ENCODE data around the gene NKAPD1. TPM values are rescaled to one million over a fixed set of nuclear protein-coding genes. Genes with fewer than 3 reads are reported as not detected.
"Not testable (repeated sequence)": the region's sequence is repeated elsewhere in the genome, so short reads cannot be mapped to it uniquely, and the experiment has no call there.

Gene NKAPD1
- polyA plus RNA-seq, 1 donor = 27.7 TPM

- H3K27me3 ChIP-seq (ENCODE audit: control insufficient read depth, insufficient read depth, low read length) = no peaks in the 10 kb centered on the region
- H3K27ac ChIP-seq (ENCODE audit: low read length) = peak overlapping the region; percentile 54
- 0% methylated on average over 2 of the region's 19 CpGs for WGBS (ENCODE audit: insufficient coverage, low lambda C conversion rate)
- H3K4me3 ChIP-seq (ENCODE audit: low read length) = peak overlapping the region; percentile 94
- H3K4me1 ChIP-seq (ENCODE audit: control insufficient read depth, insufficient read depth, low read length) = peaks cover 20% of the 10 kb centered on the region
- no peaks in the 10 kb centered on the region for H3K9me3 ChIP-seq (ENCODE audit: control insufficient read depth, low read depth, low read length)
- peak in 1 of 2 donors; percentile 13 for DNase-seq
- peaks cover 56% of the 10 kb centered on the region for H3K36me3 ChIP-seq (ENCODE audit: control insufficient read depth, insufficient read depth, low read length)
Observed at GRCh38 chr11:112085822-112086421, 11.8 kb downstream of the NKAPD1 start.

- Histone ChIP-seq H3K27me3 (ENCODE audit: control insufficient read depth, insufficient read depth, low read length) (no peaks in the 10 kb centered on the region), H3K4me3 (ENCODE audit: low read length) (peak within 1 kb of the TSS; percentile 94), H3K27ac (ENCODE audit: low read length) (peak within 1 kb of the TSS; percentile 54), H3K9me3 (ENCODE audit: control insufficient read depth, low read depth, low read length) (no peaks in the 10 kb centered on the region), H3K36me3 (ENCODE audit: control insufficient read depth, insufficient read depth, low read length) (peaks cover 63% of the 10 kb centered on the region), H3K4me1 (ENCODE audit: control insufficient read depth, insufficient read depth, low read length) (peaks cover 20% of the 10 kb centered on the region)
- DNase-seq = peak; percentile 96 to 97
- no CpG with 5 or more reads among the region's 45 CpGs for WGBS (ENCODE audit: insufficient coverage, low lambda C conversion rate)
Observed at GRCh38 chr11:112086422-112087191, 12.5 kb downstream of the NKAPD1 start, which contains the start of the genes SDHD and TIMM8B. Gene SDHD, plus strand, starts transcription at chr11:112086873. Its CDS starts 35 bp downstream, at chr11:112086908. Gene TIMM8B, minus strand, starts transcription at chr11:112086756. Its CDS starts 33 bp downstream, at chr11:112086723.

GRCh38 chr11:112087212-112087611, 13.1 kb downstream of the NKAPD1 start:
- 8% methylated on average over 5 of the region's 10 CpGs for WGBS (ENCODE audit: insufficient coverage, low lambda C conversion rate)
- H3K9me3 ChIP-seq (ENCODE audit: control insufficient read depth, low read depth, low read length) = no peaks in the 10 kb centered on the region
- no peak for DNase-seq
- peaks cover 20% of the 10 kb centered on the region for H3K4me1 ChIP-seq (ENCODE audit: control insufficient read depth, insufficient read depth, low read length)
- H3K4me3 ChIP-seq (ENCODE audit: low read length) = peak overlapping the region; percentile 94
- no peak overlapping the region for H3K27ac ChIP-seq (ENCODE audit: low read length)
- H3K36me3 ChIP-seq (ENCODE audit: control insufficient read depth, insufficient read depth, low read length) = peaks cover 67% of the 10 kb centered on the region
- H3K27me3 ChIP-seq (ENCODE audit: control insufficient read depth, insufficient read depth, low read length) = no peaks in the 10 kb centered on the region

GRCh38 chr11:112095302-112095701, 21.2 kb downstream of the NKAPD1 start:
- H3K4me1 ChIP-seq (ENCODE audit: control insufficient read depth, insufficient read depth, low read length); H3K4me3 ChIP-seq (ENCODE audit: low read length); H3K27me3 ChIP-seq (ENCODE audit: control insufficient read depth, insufficient read depth, low read length); H3K27ac ChIP-seq (ENCODE audit: low read length); H3K9me3 ChIP-seq (ENCODE audit: control insufficient read depth, low read depth, low read length); DNase-seq: not testable (repeated sequence)
- no CpG with 5 or more reads among the region's 2 CpGs for WGBS (ENCODE audit: insufficient coverage, low lambda C conversion rate)
- H3K36me3 ChIP-seq (ENCODE audit: control insufficient read depth, insufficient read depth, low read length) = peaks cover 46% of the 10 kb centered on the region

GRCh38 chr11:112096194-112096593, 22.1 kb downstream of the NKAPD1 start:
- no peak overlapping the region for H3K27ac ChIP-seq (ENCODE audit: low read length)
- H3K4me3 ChIP-seq (ENCODE audit: low read length) = no peak overlapping the region
- no peak for DNase-seq
- H3K9me3 ChIP-seq (ENCODE audit: control insufficient read depth, low read depth, low read length) = no peaks in the 10 kb centered on the region
- no peaks in the 10 kb centered on the region for H3K4me1 ChIP-seq (ENCODE audit: control insufficient read depth, insufficient read depth, low read length)
- H3K27me3 ChIP-seq (ENCODE audit: control insufficient read depth, insufficient read depth, low read length) = no peaks in the 10 kb centered on the region
- H3K36me3 ChIP-seq (ENCODE audit: control insufficient read depth, insufficient read depth, low read length) = peaks cover 37% of the 10 kb centered on the region

- no peaks in the 10 kb centered on the region for H3K27me3 ChIP-seq (ENCODE audit: control insufficient read depth, insufficient read depth, low read length)
- peaks cover 21% of the 10 kb centered on the region for H3K36me3 ChIP-seq (ENCODE audit: control insufficient read depth, insufficient read depth, low read length)
- no peak for DNase-seq
- 96% methylated on average over 5 of the region's 11 CpGs for WGBS (ENCODE audit: insufficient coverage, low lambda C conversion rate)
- no peaks in the 10 kb centered on the region for H3K9me3 ChIP-seq (ENCODE audit: control insufficient read depth, low read depth, low read length)
- no peak overlapping the region for H3K4me3 ChIP-seq (ENCODE audit: low read length)
- no peaks in the 10 kb centered on the region for H3K4me1 ChIP-seq (ENCODE audit: control insufficient read depth, insufficient read depth, low read length)
- H3K27ac ChIP-seq (ENCODE audit: low read length) = no peak overlapping the region
Observed at GRCh38 chr11:112097734-112098528, 23.8 kb downstream of the NKAPD1 start.

- Histone ChIP-seq H3K4me3 (ENCODE audit: low read length) (no peak overlapping the region), H3K27me3 (ENCODE audit: control insufficient read depth, insufficient read depth, low read length) (no peaks in the 10 kb centered on the region), H3K27ac (ENCODE audit: low read length) (no peak overlapping the region), H3K36me3 (ENCODE audit: control insufficient read depth, insufficient read depth, low read length) (peaks cover 12% of the 10 kb centered on the region), H3K4me1 (ENCODE audit: control insufficient read depth, insufficient read depth, low read length) (no peaks in the 10 kb centered on the region), H3K9me3 (ENCODE audit: control insufficient read depth, low read depth, low read length) (no peaks in the 10 kb centered on the region)
- DNase-seq = no peak
- no CpG with 5 or more reads among the region's 2 CpGs for WGBS (ENCODE audit: insufficient coverage, low lambda C conversion rate)
Observed at GRCh38 chr11:112100462-112100861, 26.4 kb downstream of the NKAPD1 start.

GRCh38 chr11:112103446-112103845, 29.3 kb downstream of the NKAPD1 start:
- Histone ChIP-seq H3K27ac (ENCODE audit: low read length) (no peak overlapping the region), H3K4me3 (ENCODE audit: low read length) (no peak overlapping the region), H3K27me3 (ENCODE audit: control insufficient read depth, insufficient read depth, low read length) (no peaks in the 10 kb centered on the region), H3K36me3 (ENCODE audit: control insufficient read depth, insufficient read depth, low read length) (peaks cover 3% of the 10 kb centered on the region), H3K4me1 (ENCODE audit: control insufficient read depth, insufficient read depth, low read length) (no peaks in the 10 kb centered on the region), H3K9me3 (ENCODE audit: control insufficient read depth, low read depth, low read length) (no peaks in the 10 kb centered on the region)
- no CpG with 5 or more reads among the region's 6 CpGs for WGBS (ENCODE audit: insufficient coverage, low lambda C conversion rate)
- no peak for DNase-seq

- Histone ChIP-seq H3K4me3 (ENCODE audit: low read length) (no peak overlapping the region), H3K27ac (ENCODE audit: low read length) (no peak overlapping the region), H3K4me1 (ENCODE audit: control insufficient read depth, insufficient read depth, low read length) (no peaks in the 10 kb centered on the region), H3K36me3 (ENCODE audit: control insufficient read depth, insufficient read depth, low read length) (peaks cover 6% of the 10 kb centered on the region), H3K27me3 (ENCODE audit: control insufficient read depth, insufficient read depth, low read length) (no peaks in the 10 kb centered on the region), H3K9me3 (ENCODE audit: control insufficient read depth, low read depth, low read length) (no peaks in the 10 kb centered on the region)
- peak in 1 of 2 donors; percentile 51 for DNase-seq
- WGBS (ENCODE audit: insufficient coverage, low lambda C conversion rate) = no CpG with 5 or more reads among the region's 8 CpGs
Observed at GRCh38 chr11:112106070-112106469, 32.0 kb downstream of the NKAPD1 start.
